ENCODE measurements around the gene RAET1L.
"Not testable (repeated sequence)": the region's sequence is repeated elsewhere in the genome, so short reads cannot be mapped to it uniquely, and the experiment has no call there.

The RAET1L gene

DNA sequence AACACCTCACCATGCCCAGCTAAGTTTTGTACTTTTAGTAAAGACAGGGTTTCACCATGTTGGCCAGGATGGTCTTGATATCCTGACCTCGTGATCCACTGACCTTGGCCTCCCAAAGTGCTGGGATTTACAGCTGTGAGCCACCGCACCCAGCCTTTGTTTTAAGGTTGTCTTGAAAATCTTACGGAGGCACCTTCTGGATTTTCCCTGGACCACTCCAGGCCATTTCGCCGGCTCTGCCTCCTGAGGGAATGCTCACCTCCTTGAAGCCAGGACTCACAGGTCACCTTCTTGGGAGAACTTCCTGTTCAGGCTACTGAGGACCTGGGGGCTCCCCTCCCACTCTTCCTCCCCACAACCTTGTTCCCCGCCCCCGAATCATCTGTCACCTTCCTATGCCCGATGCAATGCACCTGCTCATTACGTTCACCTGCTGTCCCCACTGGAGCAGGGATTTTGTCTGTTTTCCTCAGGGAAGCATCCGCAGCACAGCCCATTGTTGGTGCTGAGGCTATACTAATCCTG is 19.4 kb upstream of the RAET1L start:
- no peak for DNase-seq (ENCODE audit: low read depth)

DNA sequence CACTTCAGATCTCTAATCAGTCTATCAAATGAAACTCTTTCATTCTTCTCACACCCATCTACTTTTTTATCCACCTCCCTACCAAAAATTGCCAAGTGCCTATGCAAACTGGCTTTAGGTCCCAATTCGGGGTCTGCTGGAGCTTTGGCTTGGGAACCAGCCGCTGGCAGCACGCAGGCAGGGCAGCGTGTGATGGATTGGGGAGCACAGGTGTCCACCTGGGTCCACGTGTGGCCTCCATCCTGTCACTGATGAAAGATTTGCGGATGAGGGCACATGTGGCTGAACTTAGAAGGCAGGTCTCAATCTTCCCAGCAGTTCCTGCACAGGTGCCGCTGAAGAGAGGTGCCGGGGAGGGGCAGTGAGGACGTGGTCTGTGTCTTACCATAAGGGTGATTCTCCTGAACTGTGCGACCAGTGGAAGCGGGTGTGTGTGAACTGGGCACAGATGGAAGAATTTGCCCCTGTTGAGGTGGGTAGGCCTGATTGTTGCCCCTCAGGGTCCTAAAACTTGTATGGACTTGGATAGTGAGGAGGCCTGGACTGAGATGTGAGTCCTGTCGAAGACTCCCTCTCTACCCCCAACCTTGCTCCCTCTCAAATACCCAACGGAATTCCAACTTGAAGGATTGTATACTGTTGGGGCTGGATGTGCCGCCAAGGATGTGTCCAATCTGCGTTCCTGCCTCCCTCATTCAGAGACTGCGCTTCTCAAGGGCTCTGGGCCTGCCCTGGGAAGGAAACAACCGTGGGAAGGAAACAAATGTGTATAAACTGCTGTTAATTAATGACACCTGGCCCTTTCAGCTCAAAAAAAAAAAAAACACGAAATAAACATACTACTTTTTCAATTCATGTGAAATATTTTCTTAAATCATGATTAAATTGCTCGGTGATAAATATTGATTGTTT is 18.4 kb upstream of the RAET1L start:
- DNase-seq (ENCODE audit: low read depth) = no peak

DNA sequence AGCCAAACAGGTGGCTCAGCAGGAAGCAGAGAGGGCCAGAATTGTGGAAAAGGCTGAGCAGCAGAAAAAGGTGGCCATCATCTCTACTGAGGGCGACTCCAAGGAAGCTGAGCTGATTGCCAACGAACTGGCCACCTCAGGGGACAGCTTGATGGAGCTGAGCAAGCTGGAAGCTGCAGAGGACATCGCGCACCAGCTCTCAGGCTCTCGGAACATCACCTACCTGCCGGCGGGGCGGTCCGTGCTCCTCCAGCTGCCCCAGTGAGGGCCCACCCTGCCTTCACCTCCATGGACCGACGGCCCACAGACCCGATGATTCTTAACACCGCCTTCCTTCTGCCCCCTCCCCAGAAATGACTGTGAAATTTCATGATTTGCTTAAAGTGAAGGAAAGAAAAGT is 17.8 kb upstream of the RAET1L start:
- DNase-seq (ENCODE audit: low read depth) = no peak

DNA sequence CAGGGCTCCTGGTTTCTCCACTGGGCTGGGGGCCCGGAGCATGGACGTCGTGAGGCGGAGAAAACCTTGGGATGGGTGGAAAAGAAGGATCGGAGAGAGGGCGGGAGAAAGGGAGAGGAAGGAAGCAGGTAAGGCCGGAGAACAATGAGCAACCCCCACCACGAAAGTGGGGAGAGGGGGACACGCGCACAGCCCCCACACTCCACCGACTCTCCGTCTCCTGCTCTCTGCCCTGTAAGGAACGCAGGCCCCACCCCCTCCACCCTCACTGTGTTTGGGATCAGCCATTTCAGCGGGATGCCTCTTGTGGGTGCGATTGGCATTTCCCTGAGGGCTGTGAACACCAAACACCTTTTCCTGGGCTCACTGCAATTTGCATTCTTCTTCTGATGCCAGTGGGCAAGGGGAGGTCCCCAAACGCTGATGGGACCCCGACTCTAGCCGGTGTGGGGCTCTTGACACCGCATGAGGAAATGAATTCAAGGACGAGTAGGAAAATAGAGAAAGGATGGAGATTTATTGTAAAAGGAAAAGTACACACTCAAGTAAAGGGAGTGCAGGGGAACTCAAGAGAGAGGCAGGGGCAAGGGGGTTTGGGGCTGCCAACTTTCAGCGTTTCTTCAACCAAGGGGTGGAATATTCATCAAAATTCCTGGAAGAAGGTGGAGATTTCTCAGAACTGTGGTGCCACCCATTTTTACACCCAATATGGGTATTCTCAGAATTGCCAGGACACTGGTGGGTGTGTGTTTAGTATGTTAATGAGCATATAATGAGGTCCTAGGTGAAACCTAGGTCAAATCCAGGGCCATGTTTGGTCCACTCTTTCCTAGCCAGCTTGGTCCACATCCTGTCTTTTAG is 13.1 kb upstream of the RAET1L start:
- DNase-seq (ENCODE audit: low read depth) = no peak

DNA sequence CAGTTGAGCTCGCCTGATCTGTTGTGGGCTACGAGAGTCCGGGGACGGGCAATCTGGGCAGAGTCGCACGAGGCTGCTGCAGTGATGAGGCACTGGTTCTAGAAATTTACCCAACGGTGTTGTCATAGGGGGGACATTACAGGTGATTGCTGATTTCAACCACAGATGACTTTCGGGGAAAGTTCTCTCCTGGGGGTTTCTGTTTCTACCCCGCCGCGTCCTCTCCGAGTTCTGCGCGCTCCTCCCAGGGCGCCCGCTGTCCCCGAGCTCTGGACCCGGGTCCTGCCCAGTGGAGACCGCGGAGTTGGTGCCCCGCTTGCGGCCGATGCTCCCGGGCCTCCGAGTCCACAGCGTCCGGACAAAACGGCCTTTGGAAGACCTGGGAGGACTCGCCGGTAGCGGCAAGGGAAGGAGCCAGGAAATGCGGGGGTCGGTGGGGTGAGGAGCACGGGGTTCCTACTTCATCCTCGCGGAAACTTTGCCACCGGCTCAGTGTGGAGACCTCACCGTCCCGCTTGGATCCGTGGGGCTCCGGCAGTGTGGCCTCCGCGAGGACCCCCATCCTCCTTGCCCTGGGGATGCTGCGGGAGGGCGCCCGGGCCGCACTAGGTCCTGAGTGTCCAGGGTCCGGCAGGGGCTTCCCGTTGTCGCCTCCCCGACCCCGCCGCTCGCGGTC is 12.3 kb upstream of the RAET1L start:
- no peak for DNase-seq (ENCODE audit: low read depth)

DNA sequence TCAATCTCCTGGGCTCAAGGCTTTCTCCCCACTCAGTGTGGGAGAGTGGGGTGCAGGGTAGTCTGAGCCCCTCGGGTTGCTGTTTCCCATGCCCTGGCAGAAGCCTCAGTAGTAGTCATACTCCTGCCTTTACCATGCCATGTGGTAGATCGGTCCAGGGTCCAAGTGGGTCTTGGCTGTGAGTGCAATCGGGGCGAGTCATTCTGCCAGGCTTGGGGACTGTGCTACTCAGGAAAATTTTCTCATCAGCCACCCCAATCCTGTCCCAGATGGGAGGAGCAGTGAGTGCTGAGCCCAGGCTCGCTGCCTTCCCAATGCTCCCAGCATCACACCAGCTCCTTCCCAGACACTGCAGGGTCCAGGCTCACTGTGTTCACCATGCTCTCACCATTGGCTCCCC is 10.7 kb upstream of the RAET1L start:
- no peak for DNase-seq (ENCODE audit: low read depth)

DNA sequence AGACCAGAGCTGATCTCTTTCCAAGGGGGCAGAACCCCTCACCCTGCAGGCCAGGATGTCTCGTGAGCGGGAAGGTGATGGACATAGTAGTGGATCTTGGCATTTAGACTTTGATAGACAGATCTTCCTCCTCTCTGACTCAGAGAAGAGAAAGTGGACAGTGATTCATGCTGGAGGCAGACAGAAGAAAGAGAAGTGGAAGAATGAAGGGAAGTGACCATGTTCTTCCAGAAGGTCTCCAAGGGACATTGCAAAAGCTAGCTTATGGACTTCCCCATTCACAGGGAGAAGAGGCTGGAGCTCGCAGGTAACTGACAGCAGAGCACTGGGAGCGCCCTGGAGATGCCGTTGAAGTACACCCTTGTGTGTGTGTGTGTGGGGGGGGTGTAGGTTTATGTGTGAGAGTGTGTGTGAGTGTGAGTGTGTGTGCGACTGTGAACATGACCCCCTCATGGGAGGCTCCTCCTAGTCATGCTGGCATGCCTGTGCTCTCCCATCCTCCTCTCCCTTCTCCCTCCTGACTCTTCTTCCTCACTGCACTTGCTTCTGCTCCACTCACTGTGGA is 8.0 kb upstream of the RAET1L start:
- DNase-seq (ENCODE audit: low read depth) = no peak

DNA sequence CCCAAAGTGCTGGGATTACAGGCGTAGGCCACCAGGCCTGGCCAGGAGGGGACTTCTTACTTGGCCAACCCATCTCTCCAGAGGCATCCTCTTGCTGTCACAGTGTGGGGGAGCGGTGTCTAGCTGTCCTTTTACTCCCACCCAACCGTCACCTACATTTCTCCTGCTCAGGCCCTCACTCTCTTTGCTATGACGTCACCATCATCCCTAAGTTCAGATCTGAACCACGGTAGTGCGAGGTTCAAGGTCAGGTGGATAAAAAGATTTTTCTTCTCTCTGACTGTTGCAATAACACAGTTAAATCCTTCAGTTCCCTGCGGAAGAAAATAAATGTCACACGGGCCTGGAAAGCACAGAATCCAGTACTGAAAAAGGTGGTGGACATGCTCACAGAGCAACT is 7.3 kb upstream of the RAET1L start:
- DNase-seq (ENCODE audit: low read depth) = no peak

DNA sequence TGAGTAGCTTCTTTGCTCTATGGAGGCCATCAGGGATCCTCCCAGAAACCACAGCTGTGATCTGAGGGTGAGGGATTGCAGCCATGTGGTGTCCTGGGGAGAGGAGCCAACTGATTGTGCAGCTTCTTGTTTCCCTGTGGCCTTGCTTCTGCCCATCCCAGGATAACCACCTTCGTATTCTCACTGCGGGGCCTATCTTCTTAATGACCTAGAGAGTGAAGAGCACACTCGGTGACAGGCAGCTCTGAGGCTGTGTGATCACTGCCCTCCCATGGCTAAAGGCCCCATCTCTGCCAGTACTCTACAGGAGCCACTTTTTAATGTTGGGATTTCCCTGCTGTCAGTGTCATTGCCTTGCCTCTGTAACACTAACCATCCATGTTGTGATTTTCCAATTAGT is 5.3 kb upstream of the RAET1L start:
- DNase-seq (ENCODE audit: low read depth) = no peak

DNA sequence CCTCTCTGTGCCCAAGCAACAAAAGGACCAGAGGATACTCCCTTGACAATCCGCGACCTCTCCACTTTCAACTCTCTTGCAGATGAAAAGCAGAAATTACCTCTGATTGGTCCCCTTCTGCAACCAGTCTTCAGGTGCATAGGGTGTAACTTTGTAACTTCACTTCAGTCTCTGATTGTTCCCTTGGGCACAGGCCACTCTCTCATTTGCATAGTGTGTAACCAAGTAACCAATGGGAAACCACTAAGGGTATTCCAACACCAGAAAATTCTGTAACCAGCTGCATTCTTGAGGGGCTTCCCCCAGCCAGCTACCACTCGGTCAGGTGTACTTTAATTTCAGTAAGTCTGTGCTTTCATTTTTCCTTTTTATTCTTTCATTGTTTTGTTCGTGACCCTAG is 4.4 kb upstream of the RAET1L start:
- DNase-seq (ENCODE audit: low read depth) = no peak

DNA sequence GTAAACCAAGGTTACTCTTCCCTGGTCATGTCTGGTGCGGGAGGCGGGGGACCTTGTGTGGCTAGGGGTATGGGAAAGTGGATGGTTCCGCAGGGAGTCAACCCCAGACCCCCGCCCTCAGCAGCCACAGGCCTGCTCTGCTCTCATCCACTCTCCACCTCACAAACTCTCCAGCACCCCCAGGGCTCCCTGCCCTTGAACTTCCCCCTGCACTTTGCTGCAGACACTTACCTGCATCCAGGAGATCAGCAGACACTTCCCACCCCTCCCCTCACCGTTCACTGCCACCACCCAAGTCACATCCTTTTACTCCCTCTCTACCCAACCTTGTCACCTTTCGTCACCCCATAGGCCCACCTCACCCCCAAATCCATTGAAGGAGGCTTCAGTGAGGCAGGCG is 3.9 kb upstream of the RAET1L start:
- DNase-seq (ENCODE audit: low read depth) = no peak

DNA sequence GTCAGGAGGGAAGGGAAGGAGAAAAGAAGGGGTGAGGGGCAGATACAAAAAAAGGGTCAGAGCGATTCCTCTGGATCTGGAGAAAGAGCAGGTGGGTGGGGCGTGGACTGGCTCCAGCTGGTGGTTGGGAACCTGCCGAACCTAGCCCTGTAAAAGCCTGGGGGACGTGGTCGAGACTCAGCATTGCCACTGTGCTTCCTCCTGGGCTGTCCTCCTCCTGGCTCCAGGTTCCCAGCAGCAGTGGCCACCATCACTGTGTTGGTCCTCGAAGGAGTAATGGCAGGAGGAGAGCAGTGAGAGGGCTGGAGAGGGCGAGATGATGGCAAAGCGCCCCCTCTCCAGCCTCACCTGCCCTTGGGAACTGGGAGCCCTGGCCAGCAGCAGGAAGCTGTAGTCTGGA is 3.5 kb upstream of the RAET1L start:
- DNase-seq (ENCODE audit: low read depth) = no peak

DNA sequence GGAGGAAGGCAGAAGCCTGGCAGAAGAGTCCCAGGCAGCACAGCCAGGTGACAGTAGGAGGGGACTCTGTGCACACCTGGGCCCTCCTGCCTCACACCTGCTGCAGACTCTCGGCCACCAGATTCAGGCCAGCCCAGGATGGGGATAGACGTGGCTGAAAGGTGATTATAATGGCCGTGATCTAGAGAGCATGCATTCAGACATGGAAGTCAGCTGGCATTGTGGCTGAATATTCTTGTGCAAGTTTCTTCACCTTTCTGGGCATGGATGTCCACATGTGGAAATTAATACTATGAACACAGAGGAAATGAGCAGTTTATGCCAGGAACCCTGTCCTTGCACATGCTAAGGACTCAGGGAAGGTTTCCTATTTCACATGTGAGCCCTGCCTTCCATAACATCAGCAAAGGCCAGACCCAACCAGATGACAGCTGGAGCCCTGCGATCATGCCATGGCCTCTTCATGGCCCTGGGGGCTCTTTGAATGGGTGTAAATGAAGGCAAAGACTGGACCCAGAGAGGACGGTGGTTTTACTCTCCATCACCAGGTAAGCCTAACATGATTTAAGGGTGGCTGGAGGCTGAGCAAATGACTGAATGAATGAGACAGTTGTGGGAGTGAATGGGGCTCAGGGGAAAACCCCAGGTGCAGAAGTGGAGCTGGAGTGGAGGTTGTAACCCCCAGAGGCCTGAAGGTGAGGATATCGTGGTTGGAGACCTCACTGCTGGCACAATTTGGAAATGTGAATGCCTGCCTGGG is 2.7 kb upstream of the RAET1L start:
- DNase-seq (ENCODE audit: low read depth) = no peak

DNA sequence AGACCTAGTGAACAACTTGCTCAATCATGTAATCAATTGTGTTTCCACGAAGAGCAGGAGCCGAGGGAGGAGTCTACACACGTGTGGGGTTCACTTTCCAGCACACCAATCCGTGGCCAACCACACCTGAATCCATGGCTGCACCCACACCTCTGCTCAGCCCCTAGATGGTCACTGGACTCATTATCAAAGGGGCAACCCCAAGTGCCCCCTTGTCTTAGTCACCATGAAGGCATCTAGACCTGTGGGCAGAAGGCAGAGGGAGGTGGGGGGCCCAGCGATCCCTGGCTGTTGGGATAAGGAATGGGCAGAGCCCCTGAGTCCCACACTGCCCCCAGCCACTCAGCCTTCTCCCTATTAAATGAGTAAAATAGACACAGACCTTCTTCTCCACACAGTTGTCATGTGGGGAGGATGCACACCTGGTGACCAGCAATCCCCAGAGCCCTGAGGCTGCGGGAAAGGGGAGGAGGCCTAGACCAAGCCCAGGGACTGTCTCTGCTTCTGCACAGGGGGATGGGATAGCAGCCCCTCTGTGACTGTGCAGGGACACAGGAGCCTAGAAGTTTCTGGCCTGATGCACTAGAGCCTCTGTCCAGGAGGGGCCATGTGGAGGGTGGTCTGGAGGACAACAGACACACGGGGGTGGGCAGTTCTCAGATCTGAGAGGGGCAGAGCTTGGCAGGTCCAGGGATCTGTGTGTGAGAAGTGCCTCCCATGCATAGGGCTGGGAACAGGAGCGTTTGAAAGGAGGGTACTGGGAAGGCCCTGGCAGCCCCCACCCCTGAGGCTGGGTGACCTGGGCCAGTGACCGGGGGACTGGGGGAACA is 1.9 kb upstream of the RAET1L start:
- no peak for DNase-seq (ENCODE audit: low read depth)

DNA sequence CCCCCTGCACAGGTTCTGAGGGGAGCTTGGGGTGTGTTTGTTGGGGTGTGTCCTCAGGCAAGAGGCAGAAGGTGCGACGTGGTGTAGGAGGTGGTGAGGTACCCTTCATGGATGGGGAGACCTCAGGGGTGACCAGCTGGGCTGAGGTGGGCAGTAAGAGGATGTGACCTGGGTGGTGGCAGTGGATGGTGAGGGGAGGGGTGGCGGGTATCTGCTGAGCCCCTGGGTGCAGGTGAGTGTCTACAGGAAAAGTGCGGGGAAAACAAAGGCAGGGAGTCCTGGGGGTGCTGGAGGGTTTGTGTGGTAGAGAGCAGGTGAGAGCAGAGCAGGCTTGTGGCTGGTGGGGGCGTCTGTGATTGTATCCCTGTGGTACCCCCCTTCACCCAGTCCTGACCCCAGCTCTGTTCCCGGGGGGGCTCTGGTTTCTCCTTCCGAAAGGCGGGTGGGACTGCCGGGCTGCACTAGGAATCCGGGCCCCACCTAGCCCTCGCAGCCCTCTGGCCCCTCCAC is 631 bp downstream of the RAET1L start:
- no peak for DNase-seq (ENCODE audit: low read depth)

DNA sequence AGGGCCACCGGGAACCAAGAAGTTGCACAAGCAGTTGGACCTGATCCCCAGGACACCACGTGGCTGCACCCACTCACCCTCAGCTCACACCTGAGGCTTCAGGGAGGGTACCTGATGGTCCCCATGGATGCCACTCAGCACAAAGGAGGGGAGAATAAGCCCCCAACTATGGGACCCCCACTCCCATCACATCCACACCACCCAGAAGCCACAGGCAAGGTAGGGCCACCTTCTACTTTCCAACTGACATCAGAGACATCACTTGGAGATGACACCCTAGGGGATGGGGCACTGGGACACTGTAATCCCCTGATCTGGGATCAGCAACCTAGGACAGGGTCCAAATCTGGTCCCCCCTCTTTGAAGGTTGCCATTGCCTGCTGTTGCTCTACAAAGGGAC is 1.3 kb downstream of the RAET1L start:
- not testable (repeated sequence) for DNase-seq (ENCODE audit: low read depth)

DNA sequence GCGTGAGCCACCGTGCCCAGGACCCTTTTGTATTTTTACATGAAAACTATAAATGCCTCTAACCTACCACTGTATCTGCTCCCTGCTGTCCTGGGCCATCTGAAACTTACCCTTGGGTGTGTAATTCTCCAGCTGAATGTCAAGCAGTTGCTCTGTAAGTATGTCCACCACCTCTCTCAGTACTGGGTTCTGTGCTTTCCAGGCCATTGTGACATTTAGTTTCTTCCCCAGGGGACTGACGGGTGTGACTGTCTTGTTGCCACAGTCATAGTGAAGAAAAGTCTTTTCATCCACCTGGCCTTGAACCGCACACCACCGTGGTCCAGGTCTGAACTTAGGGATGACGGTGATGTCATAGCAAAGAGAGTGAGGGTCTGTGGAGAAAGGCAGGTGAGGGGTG is 3.5 kb downstream of the RAET1L start:
- not testable (repeated sequence) for DNase-seq (ENCODE audit: low read depth)

DNA sequence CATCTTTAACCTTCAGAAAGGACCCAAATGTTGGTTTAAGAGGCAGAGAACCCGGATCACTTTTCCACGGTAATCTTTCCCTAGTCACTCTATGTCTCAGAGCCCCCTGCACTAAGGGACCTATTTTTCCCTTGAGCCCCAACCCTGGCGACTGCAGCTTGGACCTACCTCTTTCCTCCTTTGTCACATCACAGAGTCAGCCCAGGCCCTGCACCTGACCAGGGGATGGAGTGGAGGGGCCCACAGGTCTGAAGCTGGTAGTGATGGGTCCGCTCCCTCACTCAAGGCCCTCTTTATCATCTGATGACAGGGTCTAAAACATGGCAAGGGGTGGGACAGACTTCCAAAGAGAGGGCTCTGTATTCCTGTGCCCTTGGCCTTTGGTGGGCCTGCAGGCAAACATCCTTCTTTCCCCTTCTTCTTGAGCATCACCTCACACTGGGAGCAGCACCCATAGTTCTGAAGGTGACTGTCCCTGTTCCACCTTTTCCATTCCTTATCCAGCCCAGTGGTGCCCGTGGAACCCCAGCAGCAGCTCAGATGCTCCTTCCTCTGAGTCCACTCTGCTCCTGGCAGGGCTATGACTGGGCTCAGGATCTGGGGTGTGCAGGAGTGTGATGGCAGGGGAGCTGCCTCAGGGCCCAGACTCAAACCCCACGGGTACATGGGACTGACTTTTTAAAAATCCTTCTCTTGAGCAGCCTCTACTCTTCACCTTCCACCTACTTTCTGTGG is 6.3 kb downstream of the RAET1L start:
- DNase-seq (ENCODE audit: low read depth) = no peak

DNA sequence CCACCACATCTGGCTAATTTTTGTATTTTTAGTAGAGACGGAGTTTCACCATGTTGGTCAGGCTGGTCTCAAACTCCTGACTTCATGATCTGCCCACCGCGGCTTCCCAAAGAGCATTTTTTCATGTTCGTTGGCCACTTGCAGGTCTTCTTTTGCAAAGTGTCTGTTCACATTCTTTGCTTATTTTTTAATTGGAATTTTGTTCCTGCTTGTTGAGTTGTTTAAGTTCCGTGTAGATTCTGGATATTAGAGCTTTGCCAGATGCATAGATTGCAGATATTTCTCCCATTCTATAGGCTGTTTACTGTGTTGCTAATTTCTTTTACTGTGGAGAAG is 8.2 kb downstream of the RAET1L start:
- not testable (repeated sequence) for DNase-seq (ENCODE audit: low read depth)
